Subcutaneous adipose tissue (tissue), 4 donors: ENCODE results near the gene RAVER1. TPM values are rescaled to one million over a fixed set of nuclear protein-coding genes. Genes with fewer than 3 reads are reported as not detected.

ENCODE experiments used
- CTCF ChIP-seq: fragments of 450-650 bp; IDR thresholded peaks from one replicate; pipeline ENCODE4 v1.5.1; 2016; ENCODE audit warnings: low read depth, mild to moderate bottlenecking, control low read depth, antibody characterized with exemption, moderate library complexity
- total RNA-seq, 4 donors: library from RNA; depleted of rRNA; stranded (reverse); fragments of >200 nt; gene quantifications; one replicate each; pipeline ENCODE4 v1.1.0, GENCODE V29; 2016

RAVER1 gene
- total RNA-seq, 4 donors from 2014 or later, result 5.9 to 22.4 (median 8.2) TPM

GRCh38 chr19:10328558-10329429 lies 4.5 kb downstream of the RAVER1 start:
- TF ChIP-seq CTCF, result no peak

- no peak for TF ChIP-seq CTCF
Observed at GRCh38 chr19:10327793-10328192, 5.5 kb downstream of the RAVER1 start.

GRCh38 chr19:10325732-10326131 lies 7.6 kb downstream of the RAVER1 start:
- TF ChIP-seq CTCF, result no peak

- TF ChIP-seq CTCF, result no peak
Observed at GRCh38 chr19:10321874-10322835, 11.2 kb downstream of the RAVER1 start.

DNA sequence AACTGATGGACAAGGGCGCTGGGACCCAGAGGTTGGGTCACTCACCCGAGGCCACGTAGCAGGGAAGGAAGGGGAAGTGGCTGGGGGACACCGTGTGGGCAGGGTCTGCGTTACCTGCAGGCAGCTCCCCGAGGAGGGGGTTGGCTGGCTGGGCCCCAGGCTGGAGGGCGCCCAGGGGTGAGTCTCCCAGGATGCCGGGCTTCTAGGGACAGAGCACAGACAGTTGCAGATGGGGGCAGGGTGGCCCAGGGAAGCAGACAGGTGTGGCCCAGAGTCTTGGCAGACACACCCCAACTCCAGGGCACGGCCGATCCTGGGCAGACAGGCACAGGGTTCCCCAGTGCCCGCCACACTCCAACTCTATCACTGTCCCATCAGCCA lies 11.9 kb downstream of the RAVER1 start:
- TF ChIP-seq CTCF, result no peak

DNA sequence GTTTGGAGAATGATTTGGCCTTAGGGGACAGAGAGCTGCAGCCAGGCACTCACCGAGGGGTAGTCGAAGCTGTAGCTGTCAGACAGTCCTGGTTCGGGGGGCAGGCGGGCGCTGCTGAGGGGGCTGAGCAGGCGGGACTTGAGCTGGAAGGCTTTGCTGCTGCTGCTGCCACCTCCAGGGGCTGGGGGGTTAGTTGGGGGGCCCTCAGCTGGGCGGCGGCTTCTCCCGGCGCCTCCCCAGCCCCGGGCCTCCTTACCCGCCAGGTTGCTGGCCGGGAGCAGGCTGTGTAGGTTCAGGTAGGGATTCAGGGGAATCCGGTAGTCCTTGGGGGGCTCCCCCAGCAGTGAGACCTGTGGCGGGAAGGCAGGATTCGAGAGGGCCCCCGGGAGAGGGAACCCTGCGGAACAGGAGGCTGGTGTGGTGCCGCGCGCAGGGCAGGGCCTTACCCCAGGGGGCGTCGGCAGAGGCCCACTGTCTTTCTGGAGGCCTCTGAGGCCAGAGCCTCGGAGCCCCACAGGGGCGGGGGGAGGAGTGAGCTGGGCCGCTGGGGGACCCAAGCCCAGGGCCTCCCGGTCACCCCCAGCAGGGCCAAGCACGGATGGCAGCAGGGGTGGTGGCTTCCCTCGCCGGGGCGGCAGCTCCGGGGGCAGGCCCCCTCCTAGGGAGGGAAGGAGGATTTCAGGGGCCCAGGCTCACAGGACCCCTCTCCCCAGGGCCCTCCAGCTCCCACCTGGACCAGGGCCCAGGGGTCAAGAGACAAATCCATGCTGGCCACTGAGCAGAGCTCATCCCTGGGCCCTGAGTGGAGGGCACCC lies 12.5 kb downstream of the RAVER1 start:
- no peak for TF ChIP-seq CTCF
